HepG2 (cell line): ENCODE data around the gene RIMBP2. TPM values are rescaled to one million over a fixed set of nuclear protein-coding genes. Genes with fewer than 3 reads are reported as not detected.

Experiments
- ATAC-seq: fragments of 200-7000 bp; cut with Tn5 transposase; 3 replicates; pipeline ENCODE4 v1.9.1; 2020; ENCODE audit warnings: mild to moderate bottlenecking, moderate library complexity
- BruUV-seq: library from RNA; stranded (reverse); fragments of 400-500 nt; replicated peaks from 2 replicates; lab custom pipeline; 2021; lab: Mats Ljungman, UMichigan
- CTCF ChIA-PET: fragments of 300-600 bp; formaldehyde crosslinking; extraction: SDS; loops from one replicate; lab custom pipeline; 2021; ENCODE audit warnings: low total read pairs, inconsistent platforms, low intra/inter-chr PET ratio; lab: Yijun Ruan, JAX
- POLR2A ChIA-PET: fragments of 350-600 bp; sonication (Branson Sonifier 250); formaldehyde crosslinking; loops from one replicate; lab custom pipeline; 2020; ENCODE audit warnings: antibody characterized with exemption, inconsistent platforms; lab: Yijun Ruan, JAX
- DNase-seq: peaks from one replicate; pipeline ENCODE4 v3.0.0-alpha.2; 2015; ENCODE audit warnings: low spot score
- FAIRE-seq: peaks from 3 replicates; lab custom pipeline; 2011; peaks lifted over from hg19 to GRCh38; lab: Jason Lieb, UNC
- H2AFZ ChIP-seq: one replicate; pipeline ENCODE4 v1.6.1; 2011; ENCODE audit warnings: low read length, inconsistent platforms
- H3K27ac ChIP-seq: fragments of 300-600 bp; 3 replicates; pipeline ENCODE4 v1.8.0; 2011; ENCODE audit warnings: mixed run types, mild to moderate bottlenecking, mixed read lengths, low read length, inconsistent platforms; ENCODE audit not compliant: insufficient read depth; ENCODE audit errors: extremely low read length
- H3K27me3 ChIP-seq, 2 experiments: fragments of 200-600 bp in 1 of 2; 2 replicates in 1 of 2; 3 replicates in 1 of 2; pipeline versions ENCODE4 v1.6.0 to v1.8.0; 2011; ENCODE audit warnings: low read length in 2 of 2, mild to moderate bottlenecking in 2 of 2, moderate library complexity in 2 of 2, inconsistent platforms in 1 of 2; ENCODE audit not compliant: insufficient read depth in 2 of 2, control insufficient read depth in 1 of 2
- H3K36me3 ChIP-seq, 2 experiments: fragments of 200-600 bp in 1 of 2; replicated peaks in 1 of 2; 2 replicates in 1 of 2; 3 replicates in 1 of 2; pipeline versions ENCODE4 v1.5.1 to v1.8.0; 2011; ENCODE audit warnings: low read length in 2 of 2, inconsistent platforms in 1 of 2; ENCODE audit not compliant: insufficient read depth in 2 of 2, control insufficient read depth in 1 of 2
- H3K4me1 ChIP-seq: 2 replicates; pipeline ENCODE4 v1.5.1; 2012; ENCODE audit warnings: low read length, inconsistent platforms; ENCODE audit not compliant: insufficient read depth
- H3K4me2 ChIP-seq: 2 replicates; pipeline ENCODE4 v1.6.0; 2011; ENCODE audit warnings: low read depth, low read length, inconsistent platforms
- H3K4me3 ChIP-seq, 3 experiments: fragments of 200-600 bp in 1 of 3; sonication (generic), shearing (Covaris generic) in 1 of 3; replicated peaks in 1 of 3; 2 replicates each; pipeline ENCODE4 v1.5.1; 2011 to 2016; ENCODE audit warnings: low read length in 3 of 3, inconsistent platforms in 2 of 3, low read depth in 2 of 3, mild to moderate bottlenecking in 2 of 3, control low read depth in 1 of 3, mixed read lengths in 1 of 3; ENCODE audit not compliant: insufficient read depth in 1 of 3
- H3K79me2 ChIP-seq: one replicate; pipeline ENCODE4 v1.6.1; 2011; ENCODE audit warnings: low read length, inconsistent platforms; ENCODE audit not compliant: insufficient read depth
- H3K9ac ChIP-seq: 2 replicates; pipeline ENCODE4 v1.6.0; 2011; ENCODE audit warnings: mild to moderate bottlenecking, low read depth, low read length, inconsistent platforms; ENCODE audit not compliant: insufficient read depth
- H3K9me3 ChIP-seq: 2 replicates; pipeline ENCODE4 v1.5.1; 2012; ENCODE audit warnings: mild to moderate bottlenecking, low read length
- H4K20me1 ChIP-seq: 2 replicates; pipeline ENCODE4 v1.6.0; 2011; ENCODE audit warnings: inconsistent platforms, mild to moderate bottlenecking, low read length, moderate library complexity; ENCODE audit not compliant: insufficient read depth
- GATA4 ChIP-seq: sonication (generic); IDR thresholded peaks from 2 replicates; pipeline ENCODE4 v1.6.1; 2016; ENCODE audit warnings: antibody characterized with exemption, low read depth, borderline replicate concordance
- PAX8 ChIP-seq: sonication (generic); formaldehyde crosslinking; IDR thresholded peaks from 2 replicates; pipeline ENCODE4 v1.8.0; 2022; ENCODE audit warnings: mild to moderate bottlenecking, missing genetic modification reagents, borderline replicate concordance
- U2AF2 ChIP-seq: fragments of 200-400 bp; formaldehyde crosslinking; IDR thresholded peaks from 2 replicates; pipeline ENCODE4 v1.6.1; 2017; ENCODE audit warnings: low read depth, mild to moderate bottlenecking, low read length
- ZNF562 ChIP-seq: sonication (generic); formaldehyde crosslinking; IDR thresholded peaks from 2 replicates; pipeline ENCODE4 v1.8.0; 2022; ENCODE audit warnings: missing genetic modification reagents, borderline replicate concordance
- WGBS: methylation state at CpG from one replicate; pipeline ENCODE4 v1.1.6; 2017; ENCODE audit warnings: low lambda C conversion rate; 5-methylcytosine and 5-hydroxymethylcytosine counted together
- in situ Hi-C: cut with HindIII; loops from 2 replicates; pipeline ENCODE4 v1.10.0; 2017; ENCODE audit warnings: low pct_unique_long_range_greater_than_20kb; ENCODE audit not compliant: extremely low pct_ligation_motif_present
- intact Hi-C: fragments of 100-400 bp; cut with micrococcal nuclease; formaldehyde crosslinking; loops from one replicate; pipeline ENCODE4 v1.10.0; 2022; ENCODE audit not compliant: unreplicated experiment
- polyA plus RNA-seq, 8 experiments: library from polyadenylated mRNA; depleted of rRNA in 3 of 8; stranded (reverse) in 7 of 8; unstranded in 1 of 8; fragments of >200 nt; fragmentation: Illumina TruSeq in 4 of 8; extraction: Trizol in 4 of 8; gene quantifications; 2 replicates each; pipeline versions ENCODE4 v1.2.1 to v1.2.3, GENCODE V29; 2011 to 2016; ENCODE audit warnings: low read depth in 4 of 8, missing spikeins in 1 of 8, mixed read lengths in 1 of 8; ENCODE audit not compliant: insufficient read depth in 1 of 8
- total RNA-seq, 5 experiments: library from RNA; depleted of rRNA; stranded (reverse); fragments of >200 nt; fragmentation: Illumina TruSeq; extraction: Trizol; gene quantifications; 2 replicates each; pipeline ENCODE4 v1.2.3, GENCODE V29; 2016; ENCODE audit warnings: low read depth in 1 of 5
- TF ChIP-seq, protein P1 (sequence below): IDR thresholded peaks from 2 replicates; pipeline ENCODE4 v1.6.1; 2018; ENCODE audit warnings: missing genetic modification reagents, mild to moderate bottlenecking, missing compliant biosample characterization
- TF ChIP-seq, protein P2 (sequence below): sonication (generic); formaldehyde crosslinking; IDR thresholded peaks from 2 replicates; pipeline ENCODE4 v1.4.0; 2020; ENCODE audit warnings: missing genetic modification reagents

The RIMBP2 gene
- total and polyA plus RNA-seq, 2 of the 13 experiments (the other 11 are each of a cell fraction or from before 2014, with no cell fraction given): 0.03 TPM; not detected in 1

DNA sequence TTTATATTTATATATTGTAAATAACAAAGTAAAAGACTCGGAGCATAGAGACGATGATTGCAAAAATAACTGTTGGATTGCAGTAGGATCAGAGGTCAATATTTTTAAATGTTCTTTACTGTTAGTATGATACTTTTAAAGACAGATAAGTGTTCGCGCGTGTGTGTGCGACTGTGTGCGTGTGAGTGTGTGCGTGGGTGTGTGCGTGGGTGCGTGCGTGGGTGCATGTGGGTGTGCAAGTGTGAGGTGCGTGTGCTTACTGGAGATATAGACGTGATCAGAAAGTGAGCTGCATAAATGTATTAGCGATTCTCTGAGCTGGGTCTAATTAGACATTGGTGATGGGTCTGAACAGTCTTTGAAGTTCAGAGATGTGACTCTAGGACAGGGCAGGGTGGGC, 142.9 kb downstream of the RIMBP2 start (continued):
- TF ChIP-seq, protein P1, sequence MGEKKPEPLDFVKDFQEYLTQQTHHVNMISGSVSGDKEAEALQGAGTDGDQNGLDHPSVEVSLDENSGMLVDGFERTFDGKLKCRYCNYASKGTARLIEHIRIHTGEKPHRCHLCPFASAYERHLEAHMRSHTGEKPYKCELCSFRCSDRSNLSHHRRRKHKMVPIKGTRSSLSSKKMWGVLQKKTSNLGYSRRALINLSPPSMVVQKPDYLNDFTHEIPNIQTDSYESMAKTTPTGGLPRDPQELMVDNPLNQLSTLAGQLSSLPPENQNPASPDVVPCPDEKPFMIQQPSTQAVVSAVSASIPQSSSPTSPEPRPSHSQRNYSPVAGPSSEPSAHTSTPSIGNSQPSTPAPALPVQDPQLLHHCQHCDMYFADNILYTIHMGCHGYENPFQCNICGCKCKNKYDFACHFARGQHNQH (CRISPR knock-in tag): no peak
- no peak for TF ChIP-seq ZNF562 (CRISPR knock-in tag)
- TF ChIP-seq U2AF2: no peak
- TF ChIP-seq, all 625 proteins: peak for 0

DNA sequence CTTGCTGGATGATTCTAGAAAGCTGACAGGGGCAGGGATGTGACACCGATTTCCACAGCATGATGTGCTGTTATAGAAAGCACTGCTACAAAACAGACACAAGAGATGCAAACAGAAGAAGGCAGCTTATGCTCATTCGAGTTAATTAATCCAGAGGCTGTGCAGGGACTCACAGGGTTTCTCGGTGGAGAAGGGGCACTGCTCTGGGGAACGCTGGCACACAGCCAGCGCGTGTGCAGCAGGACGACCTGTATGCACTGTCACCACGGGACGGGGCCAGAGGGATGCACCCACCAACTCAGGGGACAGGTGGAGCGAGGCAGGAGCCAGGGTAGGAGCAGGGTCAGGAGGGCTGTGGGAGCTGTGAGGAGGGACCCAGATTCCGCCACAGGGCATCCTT, 143.5 kb downstream of the RIMBP2 start:
- peaks cover 6 to 33% of the 10 kb centered on the region in 2 experiments; a peak in 4 of 5 replicates for H3K27me3 ChIP-seq
- no peaks in the 10 kb centered on the region for H3K4me1 ChIP-seq
- H3K9me3 ChIP-seq: no peaks in the 10 kb centered on the region
- TF ChIP-seq, protein P2, sequence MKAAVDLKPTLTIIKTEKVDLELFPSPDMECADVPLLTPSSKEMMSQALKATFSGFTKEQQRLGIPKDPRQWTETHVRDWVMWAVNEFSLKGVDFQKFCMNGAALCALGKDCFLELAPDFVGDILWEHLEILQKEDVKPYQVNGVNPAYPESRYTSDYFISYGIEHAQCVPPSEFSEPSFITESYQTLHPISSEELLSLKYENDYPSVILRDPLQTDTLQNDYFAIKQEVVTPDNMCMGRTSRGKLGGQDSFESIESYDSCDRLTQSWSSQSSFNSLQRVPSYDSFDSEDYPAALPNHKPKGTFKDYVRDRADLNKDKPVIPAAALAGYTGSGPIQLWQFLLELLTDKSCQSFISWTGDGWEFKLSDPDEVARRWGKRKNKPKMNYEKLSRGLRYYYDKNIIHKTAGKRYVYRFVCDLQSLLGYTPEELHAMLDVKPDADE (CRISPR knock-in tag): no peak
- TF ChIP-seq GATA4: no peak
- TF ChIP-seq PAX8 (CRISPR knock-in tag): no peak
- H3K36me3 ChIP-seq: no peaks in the 10 kb centered on the region
- no TSS peak for BruUV-seq
- ChIA-PET POLR2A (no interaction called here), CTCF (no interaction called here)
- ATAC-seq: no peak
- WGBS: 5% methylated on average over 4 of the region's 11 CpGs
- no peak overlapping the region for H3K4me2 ChIP-seq
- no peak overlapping the region for H3K4me3 ChIP-seq
- intact Hi-C loops: no loop called here
- no peaks in the 10 kb centered on the region for H3K79me2 ChIP-seq
- H3K9ac ChIP-seq: no peak overlapping the region
- in situ Hi-C loops: no loop called here
- DNase-seq: no peak
- no peak overlapping the region for H2AFZ ChIP-seq
- no peaks in the 10 kb centered on the region for H4K20me1 ChIP-seq
- H3K27ac ChIP-seq: no peak overlapping the region
- no peak for FAIRE-seq
